GM12878 (cell line): ENCODE results near the gene PHKA1. TPM values are rescaled to one million over a fixed set of nuclear protein-coding genes. Genes with fewer than 3 reads are reported as not detected.

Source experiments
- ATAC-seq: fragments of 200-7000 bp; cut with Tn5 transposase; 3 replicates; pipeline ENCODE4 v1.9.1; 2020; ENCODE audit warnings: mild to moderate bottlenecking, moderate library complexity
- BruUV-seq: library from RNA; stranded (reverse); fragments of 400-500 nt; replicated peaks from 2 replicates; lab custom pipeline; 2021; lab: Mats Ljungman, UMichigan
- CTCF ChIA-PET: fragments of 300-600 bp; sonication (Branson Sonifier 250); formaldehyde crosslinking; extraction: SDS; loops from one replicate; lab custom pipeline; 2021; ENCODE audit warnings: inconsistent platforms; lab: Yijun Ruan, JAX
- POLR2A ChIA-PET: fragments of 350-600 bp; formaldehyde crosslinking; extraction: SDS; loops from one replicate; lab custom pipeline; 2021; ENCODE audit warnings: inconsistent platforms; lab: Charles Lee
- RAD21 ChIA-PET: fragments of 300-600 bp; sonication (Branson Sonifier 250); formaldehyde crosslinking; loops from one replicate; lab custom pipeline; 2023; ENCODE audit warnings: antibody characterized with exemption; ENCODE audit not compliant: unreplicated experiment; lab: Charles Lee
- SMC1A ChIA-PET: fragments of 300-600 bp; sonication (Branson Sonifier 250); formaldehyde crosslinking; loops from one replicate; lab custom pipeline; 2023; ENCODE audit not compliant: unreplicated experiment, uncharacterized antibody; lab: Charles Lee
- DNase-seq: peaks from one replicate; pipeline ENCODE4 v3.0.0-alpha.2; 2011; ENCODE audit warnings: low read depth, low spot score
- FAIRE-seq: peaks from 3 replicates; lab custom pipeline; 2011; peaks lifted over from hg19 to GRCh38; lab: Jason Lieb, UNC
- H2AFZ ChIP-seq: 2 replicates; pipeline ENCODE4 v1.6.0; 2011; ENCODE audit warnings: low read depth, low read length, control low read depth; ENCODE audit not compliant: control insufficient read depth
- H3K27ac ChIP-seq: 2 replicates; pipeline ENCODE4 v1.5.1; 2011; ENCODE audit warnings: control low read depth; ENCODE audit not compliant: control insufficient read depth, insufficient read depth
- H3K27me3 ChIP-seq, 2 experiments: replicated peaks in 1 of 2; 2 replicates each; pipeline versions ENCODE4 v1.6.0 to v1.6.1; 2011; ENCODE audit warnings: low read length in 1 of 2; ENCODE audit not compliant: control insufficient read depth in 2 of 2, insufficient read depth in 2 of 2
- H3K36me3 ChIP-seq, 2 experiments: 2 replicates each; pipeline ENCODE4 v1.5.1; 2011; ENCODE audit warnings: low read length in 1 of 2; ENCODE audit not compliant: control insufficient read depth in 2 of 2, insufficient read depth in 2 of 2
- H3K4me1 ChIP-seq: 2 replicates; pipeline ENCODE4 v1.6.1; 2011; ENCODE audit warnings: mild to moderate bottlenecking, low read length, moderate library complexity, mixed read lengths; ENCODE audit not compliant: control insufficient read depth, insufficient read depth
- H3K4me2 ChIP-seq: 2 replicates; pipeline ENCODE4 v1.6.0; 2011; ENCODE audit warnings: control low read depth; ENCODE audit not compliant: control insufficient read depth, insufficient read depth
- H3K4me3 ChIP-seq: fragments of 200-600 bp; sonication (generic); 2 replicates; pipeline ENCODE4 v1.5.1; 2016
- H3K79me2 ChIP-seq: 2 replicates; pipeline ENCODE4 v1.6.0; 2011; ENCODE audit warnings: low read length; ENCODE audit not compliant: control insufficient read depth, insufficient read depth
- H3K9ac ChIP-seq: 2 replicates; pipeline ENCODE4 v1.8.0; 2011; ENCODE audit warnings: low read length, control low read depth, mixed read lengths; ENCODE audit not compliant: control insufficient read depth, insufficient read depth
- H3K9me3 ChIP-seq: replicated peaks from 3 replicates; pipeline ENCODE4 v1.5.1; 2011; ENCODE audit warnings: mild to moderate bottlenecking, low read length; ENCODE audit not compliant: control insufficient read depth, insufficient read depth
- H4K20me1 ChIP-seq: 2 replicates; pipeline ENCODE4 v1.6.0; 2011; ENCODE audit not compliant: control insufficient read depth, insufficient read depth
- BRCA1 ChIP-seq: IDR thresholded peaks from 2 replicates; pipeline ENCODE4 v1.6.1; 2011; ENCODE audit warnings: low read depth, low read length, improper control_type of control experiment
- EGR1 ChIP-seq, 2 experiments: IDR thresholded peaks; 1 replicate in 1 of 2; 2 replicates in 1 of 2; pipeline ENCODE4 v1.6.1; 2011 to 2012; ENCODE audit warnings: low read depth in 2 of 2, low read length in 2 of 2, borderline replicate concordance in 1 of 2, mild to moderate bottlenecking in 1 of 2, moderate library complexity in 1 of 2
- MXI1 ChIP-seq: fragments of 150-350 bp; IDR thresholded peaks from 2 replicates; pipeline ENCODE4 v1.6.1; 2011; ENCODE audit warnings: low read depth, mild to moderate bottlenecking, inconsistent platforms, low read length, improper control_type of control experiment
- RFX5 ChIP-seq: IDR thresholded peaks from 2 replicates; pipeline ENCODE4 v1.6.1; 2011; ENCODE audit warnings: low read depth, low read length, improper control_type of control experiment
- SRF ChIP-seq, 2 experiments: IDR thresholded peaks; 2 replicates each; pipeline ENCODE4 v1.6.1; 2011; ENCODE audit warnings: low read depth in 2 of 2, low read length in 2 of 2, mild to moderate bottlenecking in 1 of 2, moderate library complexity in 1 of 2
- WGBS: methylation state at CpG from one replicate; pipeline ENCODE4 v1.1.6; 2016; ENCODE audit warnings: low lambda C conversion rate; ENCODE audit not compliant: insufficient replicate concordance, insufficient coverage; ENCODE audit errors: missing lambda C conversion rate; 5-methylcytosine and 5-hydroxymethylcytosine counted together
- in situ Hi-C: fragments of 300-500 bp; cut with MboI; formaldehyde crosslinking; loops from 9 replicates; pipeline ENCODE4 v1.14.3; 2018; ENCODE audit warnings: mixed read lengths
- intact Hi-C: fragments of 100-400 bp; cut with micrococcal nuclease; formaldehyde crosslinking; loops from one replicate; pipeline ENCODE4 v1.14.2; 2022; ENCODE audit not compliant: unreplicated experiment
- polyA plus RNA-seq, 11 experiments: library from polyadenylated mRNA; depleted of rRNA in 4 of 11; unstranded in 6 of 11; stranded (reverse) in 5 of 11; fragments of >200 nt; fragmentation: Nextera tagmentation in 4 of 11; fragmentation: Illumina TruSeq in 1 of 11; extraction: Ambion mirVana in 4 of 11; extraction: Trizol in 1 of 11; gene quantifications; 1 replicate in 1 of 11; 2 replicates in 10 of 11; pipeline versions ENCODE4 v1.2.1 to v1.2.3, GENCODE V29; 2011 to 2016; ENCODE audit warnings: inconsistent platforms in 2 of 11, missing spikeins in 2 of 11, low read depth in 1 of 11
- total RNA-seq, 4 experiments: library from RNA; depleted of rRNA in 3 of 4; stranded (reverse); fragments of >200 nt in 3 of 4; fragmentation: Illumina TruSeq in 1 of 4; extraction: Trizol in 1 of 4; gene quantifications; 2 replicates each; pipeline versions ENCODE4 v1.2.1 to v1.2.3, GENCODE V29; 2013 to 2021
- TF ChIP-seq, protein P1 (sequence below): IDR thresholded peaks from 2 replicates; pipeline ENCODE4 v1.6.1; 2012; ENCODE audit warnings: low read length, inconsistent platforms
- TF ChIP-seq, protein P2 (sequence below): fragments of 450-650 bp; IDR thresholded peaks from 2 replicates; pipeline ENCODE4 v1.6.1; 2017; ENCODE audit warnings: low read depth, mild to moderate bottlenecking, moderate library complexity

The PHKA1 gene
- total and polyA plus RNA-seq, 10 of the 15 experiments (the other 5 are each of a cell fraction or from before 2014, with no cell fraction given) = under 0.01 to 0.15 (median 0.05) TPM; not detected in 4

DNA sequence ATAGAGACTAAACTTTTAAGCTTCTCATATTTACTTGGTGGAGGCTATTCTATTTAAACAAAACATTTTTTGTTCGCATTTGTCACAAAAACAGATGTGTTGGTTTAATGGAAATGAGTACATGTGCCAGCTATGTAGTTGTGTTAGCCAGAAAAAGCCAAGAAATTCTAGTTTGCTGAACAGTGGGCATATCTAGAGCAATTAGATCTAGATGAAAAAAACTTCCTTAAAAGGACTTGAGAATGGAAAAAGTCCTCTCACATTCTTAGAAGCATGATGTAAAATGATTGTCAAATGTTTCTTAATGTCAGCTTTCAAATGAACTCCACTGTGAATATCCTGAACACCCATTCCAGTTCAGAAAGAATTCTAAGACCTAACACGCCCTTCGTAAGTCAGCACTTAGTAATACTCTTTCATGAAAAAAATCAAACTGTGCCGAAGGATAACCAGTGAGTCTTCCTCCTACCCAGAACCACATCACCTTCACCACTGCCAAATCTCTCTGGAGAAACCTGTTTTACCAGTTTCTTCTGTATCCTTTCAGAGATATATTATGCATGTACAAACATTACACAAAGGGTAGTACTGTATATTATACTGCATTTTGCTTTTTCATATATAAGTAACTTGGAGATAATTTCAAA, 28.2 kb downstream of the PHKA1 start:
- FAIRE-seq (no peak), DNase-seq (no peak), ATAC-seq (no peak)
- TF ChIP-seq EGR1 (IDR thresholded peaks at IDR 0.05; ENCODE audit: borderline replicate concordance in 1 of 2, low read depth in 2 of 2, low read length in 2 of 2) (no peak), SRF (IDR thresholded peaks at IDR 0.05; ENCODE audit: low read depth in 2 of 2, low read length in 2 of 2) (no peak), MXI1 (no peak), BRCA1 (no peak)
- TF ChIP-seq, protein P1, sequence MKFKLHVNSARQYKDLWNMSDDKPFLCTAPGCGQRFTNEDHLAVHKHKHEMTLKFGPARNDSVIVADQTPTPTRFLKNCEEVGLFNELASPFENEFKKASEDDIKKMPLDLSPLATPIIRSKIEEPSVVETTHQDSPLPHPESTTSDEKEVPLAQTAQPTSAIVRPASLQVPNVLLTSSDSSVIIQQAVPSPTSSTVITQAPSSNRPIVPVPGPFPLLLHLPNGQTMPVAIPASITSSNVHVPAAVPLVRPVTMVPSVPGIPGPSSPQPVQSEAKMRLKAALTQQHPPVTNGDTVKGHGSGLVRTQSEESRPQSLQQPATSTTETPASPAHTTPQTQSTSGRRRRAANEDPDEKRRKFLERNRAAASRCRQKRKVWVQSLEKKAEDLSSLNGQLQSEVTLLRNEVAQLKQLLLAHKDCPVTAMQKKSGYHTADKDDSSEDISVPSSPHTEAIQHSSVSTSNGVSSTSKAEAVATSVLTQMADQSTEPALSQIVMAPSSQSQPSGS = no peak
- Histone ChIP-seq H3K27ac (no peak overlapping the region), H3K36me3 (no peaks in the 10 kb centered on the region), H3K4me1 (no peaks in the 10 kb centered on the region), H3K79me2 (no peaks in the 10 kb centered on the region), H3K4me3 (no peak overlapping the region), H3K27me3 (no peaks in the 10 kb centered on the region), H3K9ac (no peak overlapping the region), H2AFZ (no peak overlapping the region), H3K4me2 (no peak overlapping the region), H3K9me3 (no peaks in the 10 kb centered on the region), H4K20me1 (no peaks in the 10 kb centered on the region)
- ChIA-PET SMC1A (no interaction called here), CTCF (interaction anchor here (1.2 kb wide), 1 partner anchor 10 kb away, joined by 3 read pairs; no protein-coding TSS in a partner anchor), POLR2A (no interaction called here), RAD21 (no interaction called here)
- in situ Hi-C loops = no loop called here
- 47% methylated on average over 4 of the region's 4 CpGs for WGBS
- intact Hi-C loops = no loop called here
- no TSS peak for BruUV-seq

DNA sequence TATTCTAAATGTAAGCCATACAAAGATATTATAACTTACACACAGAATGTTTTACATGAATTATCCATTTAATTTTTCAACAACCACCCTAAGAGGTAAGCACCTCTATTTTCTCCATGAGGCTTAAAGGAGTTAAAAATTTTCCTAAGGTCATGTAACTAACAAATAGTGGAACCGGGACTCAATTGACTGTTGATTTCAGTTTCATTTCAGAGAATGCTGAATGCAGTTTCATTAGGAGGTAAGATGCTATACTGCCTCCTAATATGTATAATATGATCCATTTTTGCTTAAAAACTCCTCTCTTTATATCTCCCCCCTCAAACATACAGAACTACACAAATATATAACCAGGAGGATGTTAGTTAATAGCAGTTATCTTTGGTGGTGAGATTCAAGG, 29.1 kb downstream of the PHKA1 start:
- no peak overlapping the region for H3K9ac ChIP-seq
- intact Hi-C loops (no loop called here), in situ Hi-C loops (no loop called here)
- SMC1A ChIA-PET = no interaction called here
- H3K9me3 ChIP-seq = no peaks in the 10 kb centered on the region
- BruUV-seq = no TSS peak
- RAD21 ChIA-PET = no interaction called here
- no peak overlapping the region for H3K4me2 ChIP-seq
- no peaks in the 10 kb centered on the region for H3K79me2 ChIP-seq
- H3K4me3 ChIP-seq = no peak overlapping the region
- H3K27ac ChIP-seq = no peak overlapping the region
- H2AFZ ChIP-seq = no peak overlapping the region
- no peak for TF ChIP-seq RFX5
- TF ChIP-seq, protein P2, sequence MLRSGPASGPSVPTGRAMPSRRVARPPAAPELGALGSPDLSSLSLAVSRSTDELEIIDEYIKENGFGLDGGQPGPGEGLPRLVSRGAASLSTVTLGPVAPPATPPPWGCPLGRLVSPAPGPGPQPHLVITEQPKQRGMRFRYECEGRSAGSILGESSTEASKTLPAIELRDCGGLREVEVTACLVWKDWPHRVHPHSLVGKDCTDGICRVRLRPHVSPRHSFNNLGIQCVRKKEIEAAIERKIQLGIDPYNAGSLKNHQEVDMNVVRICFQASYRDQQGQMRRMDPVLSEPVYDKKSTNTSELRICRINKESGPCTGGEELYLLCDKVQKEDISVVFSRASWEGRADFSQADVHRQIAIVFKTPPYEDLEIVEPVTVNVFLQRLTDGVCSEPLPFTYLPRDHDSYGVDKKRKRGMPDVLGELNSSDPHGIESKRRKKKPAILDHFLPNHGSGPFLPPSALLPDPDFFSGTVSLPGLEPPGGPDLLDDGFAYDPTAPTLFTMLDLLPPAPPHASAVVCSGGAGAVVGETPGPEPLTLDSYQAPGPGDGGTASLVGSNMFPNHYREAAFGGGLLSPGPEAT = no peak
- CTCF ChIA-PET = no interaction called here
- H3K36me3 ChIP-seq = no peaks in the 10 kb centered on the region
- POLR2A ChIA-PET = no interaction called here
- no peaks in the 10 kb centered on the region for H4K20me1 ChIP-seq
- no peak for FAIRE-seq
- 0% methylated on average over 1 of the region's 1 CpG for WGBS
- H3K27me3 ChIP-seq = no peaks in the 10 kb centered on the region
- H3K4me1 ChIP-seq = no peaks in the 10 kb centered on the region
- ATAC-seq = no peak
- no peak for DNase-seq
